ENCODE measurements around the gene HOXD10.

DNA sequence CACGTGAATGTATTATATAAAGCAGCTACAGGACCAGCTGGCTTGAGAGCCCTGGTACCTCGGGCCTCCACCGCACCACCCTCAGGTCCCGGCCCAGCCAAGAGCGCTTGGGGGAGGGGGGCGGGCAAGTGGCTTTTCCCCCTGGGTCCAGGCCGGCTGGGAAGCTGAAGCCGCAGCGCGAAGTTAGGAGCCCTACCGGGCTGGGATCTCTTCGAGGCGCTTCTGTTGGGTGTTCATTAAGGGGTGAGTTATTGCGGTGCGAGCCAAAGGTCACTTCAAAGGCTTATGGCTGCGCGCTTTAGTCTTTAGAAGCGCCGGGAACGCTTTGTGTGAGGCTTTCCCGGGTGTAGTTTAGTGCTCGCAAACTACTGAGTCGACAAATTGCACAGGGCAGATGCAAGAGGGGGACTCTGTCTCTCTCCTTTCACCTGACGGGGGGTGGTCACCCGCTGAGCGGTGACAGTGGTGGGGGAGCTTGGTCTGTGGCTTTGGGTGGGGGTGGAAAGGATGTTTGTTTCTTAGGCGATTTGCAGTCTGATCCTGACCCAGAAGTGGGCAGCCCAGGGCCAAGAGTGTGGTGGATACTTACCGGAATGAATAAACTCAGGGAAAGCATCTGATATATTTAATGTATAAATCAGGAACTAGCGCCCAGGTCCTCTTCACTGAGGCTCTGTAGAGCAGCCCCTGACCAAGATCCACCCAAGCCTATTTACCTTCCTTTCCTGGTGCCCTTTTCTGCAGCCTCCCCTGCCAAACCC is 46.5 kb downstream of the HOXD10 start:
- TF ChIP-seq, protein P1, sequence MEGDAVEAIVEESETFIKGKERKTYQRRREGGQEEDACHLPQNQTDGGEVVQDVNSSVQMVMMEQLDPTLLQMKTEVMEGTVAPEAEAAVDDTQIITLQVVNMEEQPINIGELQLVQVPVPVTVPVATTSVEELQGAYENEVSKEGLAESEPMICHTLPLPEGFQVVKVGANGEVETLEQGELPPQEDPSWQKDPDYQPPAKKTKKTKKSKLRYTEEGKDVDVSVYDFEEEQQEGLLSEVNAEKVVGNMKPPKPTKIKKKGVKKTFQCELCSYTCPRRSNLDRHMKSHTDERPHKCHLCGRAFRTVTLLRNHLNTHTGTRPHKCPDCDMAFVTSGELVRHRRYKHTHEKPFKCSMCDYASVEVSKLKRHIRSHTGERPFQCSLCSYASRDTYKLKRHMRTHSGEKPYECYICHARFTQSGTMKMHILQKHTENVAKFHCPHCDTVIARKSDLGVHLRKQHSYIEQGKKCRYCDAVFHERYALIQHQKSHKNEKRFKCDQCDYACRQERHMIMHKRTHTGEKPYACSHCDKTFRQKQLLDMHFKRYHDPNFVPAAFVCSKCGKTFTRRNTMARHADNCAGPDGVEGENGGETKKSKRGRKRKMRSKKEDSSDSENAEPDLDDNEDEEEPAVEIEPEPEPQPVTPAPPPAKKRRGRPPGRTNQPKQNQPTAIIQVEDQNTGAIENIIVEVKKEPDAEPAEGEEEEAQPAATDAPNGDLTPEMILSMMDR (IDR thresholded peaks at IDR 0.05) = no peak
- TF ChIP-seq POLR2AphosphoS5 (IDR thresholded peaks at IDR 0.05) (no peak), POLR2A (IDR thresholded peaks at IDR 0.05) (no peak), EP300 (IDR thresholded peaks at IDR 0.05) (no peak)

All from suprapubic skin (tissue), 4 donors.